Embryonic facial prominence (tissue), 1 donor: ENCODE data around the gene ZIM2.
A peak's percentile ranks its signal among the peaks of the same experiment; 100 is the strongest.
"Not testable (repeated sequence)": the region's sequence is repeated elsewhere in the genome, so short reads cannot be mapped to it uniquely, and the experiment has no call there.

Experiments
- DNase-seq: peaks from one replicate; pipeline ENCODE4 v3.0.0-alpha.2; 2016; ENCODE audit errors: extremely low spot score

ZIM2 gene

DNA sequence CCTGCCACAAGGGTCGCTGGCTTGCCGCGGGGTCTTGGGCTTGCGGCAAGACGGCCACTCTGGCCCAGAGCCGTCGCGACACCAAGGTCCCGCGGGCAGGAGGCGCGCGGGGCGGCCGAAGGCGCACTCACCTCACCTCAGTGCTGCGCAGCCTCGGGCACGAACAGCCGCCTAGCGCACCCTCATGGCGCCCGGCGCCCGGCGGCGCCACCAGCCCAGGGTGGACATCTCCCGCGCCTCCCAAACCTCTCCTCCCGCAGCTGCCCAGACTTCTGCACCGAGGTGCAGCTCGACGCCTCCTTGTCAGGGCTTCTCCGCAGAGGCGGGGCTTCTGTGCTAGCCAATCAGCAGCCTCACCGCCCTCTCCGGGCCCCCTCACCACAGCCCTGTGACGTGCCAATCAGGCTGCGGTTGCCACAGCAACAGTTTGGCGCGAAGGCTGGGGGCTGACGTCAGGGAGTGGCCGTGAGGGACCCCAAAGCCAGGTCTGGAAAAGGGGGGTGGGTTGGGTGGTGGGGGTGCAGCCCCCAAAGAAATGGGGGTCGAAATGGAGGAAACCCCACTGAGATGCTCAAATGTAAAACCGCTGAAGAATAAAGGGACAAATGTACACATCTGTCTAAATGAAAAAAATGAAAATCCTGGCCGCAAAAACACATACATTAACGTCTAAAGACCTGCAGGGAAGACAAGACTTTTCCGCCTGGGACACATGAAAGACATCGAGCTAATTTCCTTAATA lies at the start of gene ZIM2, which contains the start of gene PEG3:
TSS of gene ZIM2 (minus strand) at position 276 of the 742 bp plus-strand sequence. CDS start 16,449 bp downstream, outside the sequence.
TSS of gene PEG3 (minus strand) at position 276 of the 742 bp plus-strand sequence. CDS start 16,071 bp downstream, outside the sequence.
- DNase-seq = peak; percentile 83

DNA sequence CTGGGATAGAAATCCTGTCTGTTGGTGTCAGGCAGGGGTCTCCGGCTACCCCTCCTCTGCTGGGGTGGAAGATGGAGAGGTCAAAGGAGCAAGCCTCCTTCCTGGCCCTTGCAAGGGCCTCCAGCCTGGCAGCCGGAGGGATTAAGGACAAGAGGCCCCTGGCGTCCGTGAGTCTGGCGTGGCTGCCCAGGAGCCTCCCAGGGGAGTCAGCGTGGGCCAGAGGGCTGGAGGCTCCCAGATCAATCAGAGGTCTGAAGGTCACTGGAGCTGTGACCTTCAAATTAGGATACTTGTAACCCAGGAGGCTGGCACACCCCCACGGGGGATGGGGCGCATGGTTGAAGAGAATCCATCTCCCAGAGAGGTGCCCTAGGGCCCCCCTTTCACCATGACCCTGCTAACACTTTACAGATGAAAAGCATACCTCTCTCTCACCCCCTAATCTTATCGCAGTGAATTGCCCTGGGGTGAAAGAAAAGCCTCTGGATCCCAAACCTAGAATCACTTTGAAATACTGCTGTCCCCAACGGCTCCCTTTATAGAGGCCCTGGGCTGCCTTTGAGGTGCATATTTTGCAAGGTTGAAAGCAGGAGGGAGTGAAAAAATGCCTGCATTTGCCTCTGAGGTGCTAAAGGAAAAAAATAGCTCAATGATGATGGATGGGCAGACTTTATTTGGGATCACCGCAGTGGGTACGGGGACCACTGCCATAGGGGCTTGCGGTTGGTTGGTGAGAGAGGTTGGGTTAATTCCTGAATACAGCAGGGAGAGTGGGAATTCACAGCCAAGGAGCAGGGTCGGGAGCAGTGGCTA lies 44.9 kb upstream of the ZIM2 start:
- DNase-seq = no peak

GRCh38 chr19:56884441-56884840 lies 43.9 kb upstream of the ZIM2 start:
- DNase-seq = no peak

- no peak for DNase-seq
Observed at GRCh38 chr19:56880592-56881190, 40.2 kb upstream of the ZIM2 start.

DNA sequence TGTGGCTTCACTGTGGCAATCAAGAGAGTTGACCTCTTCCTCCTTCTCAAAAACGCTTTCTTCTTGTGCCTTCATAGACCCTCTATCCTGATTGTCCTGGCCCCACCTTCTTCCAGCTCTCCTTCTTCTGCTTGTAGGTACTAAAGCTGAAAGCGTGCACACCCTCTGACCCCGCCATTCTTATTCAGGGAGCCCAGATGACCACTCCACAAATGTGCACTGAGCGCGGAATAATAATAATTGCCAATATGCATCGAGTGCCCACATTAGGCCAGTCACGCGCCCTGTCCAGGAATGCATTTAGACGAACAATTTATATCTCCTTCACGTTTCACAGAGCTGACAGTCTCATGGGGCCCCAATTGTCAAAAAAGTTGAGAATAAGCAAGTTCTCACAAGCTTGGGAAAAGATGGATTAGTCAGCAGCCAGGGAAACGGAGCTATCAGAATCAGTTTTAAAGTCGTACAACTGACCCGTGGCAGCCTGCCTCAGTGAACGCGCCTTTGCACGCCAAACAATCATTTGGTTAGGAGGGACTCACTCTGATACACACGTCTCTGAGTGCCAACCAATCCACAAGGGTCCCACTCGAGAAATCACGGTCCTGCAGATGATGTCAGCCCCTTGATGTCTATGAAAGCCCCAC lies 36.7 kb upstream of the ZIM2 start:
- no peak for DNase-seq

DNA sequence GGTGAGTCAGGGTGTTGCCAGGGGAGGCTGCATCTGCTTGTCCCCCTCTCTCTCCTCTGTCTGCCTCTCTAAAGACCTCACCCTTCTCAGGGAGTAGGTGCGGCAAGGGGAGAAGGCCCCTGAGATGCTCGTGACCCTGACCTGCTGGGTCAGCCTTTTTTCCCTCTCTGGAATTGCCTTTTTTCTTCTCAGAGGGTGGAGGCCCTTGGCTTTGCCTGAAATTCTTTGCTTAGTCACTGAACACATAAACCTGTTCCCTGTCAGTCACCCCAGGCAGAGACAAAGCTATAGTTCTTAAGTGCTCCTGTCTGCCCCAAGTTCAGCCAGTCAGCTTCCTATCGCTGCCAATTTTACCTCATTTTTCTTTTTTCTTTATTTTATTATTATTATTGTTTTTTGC lies 35.2 kb upstream of the ZIM2 start:
- DNase-seq = no peak

DNA sequence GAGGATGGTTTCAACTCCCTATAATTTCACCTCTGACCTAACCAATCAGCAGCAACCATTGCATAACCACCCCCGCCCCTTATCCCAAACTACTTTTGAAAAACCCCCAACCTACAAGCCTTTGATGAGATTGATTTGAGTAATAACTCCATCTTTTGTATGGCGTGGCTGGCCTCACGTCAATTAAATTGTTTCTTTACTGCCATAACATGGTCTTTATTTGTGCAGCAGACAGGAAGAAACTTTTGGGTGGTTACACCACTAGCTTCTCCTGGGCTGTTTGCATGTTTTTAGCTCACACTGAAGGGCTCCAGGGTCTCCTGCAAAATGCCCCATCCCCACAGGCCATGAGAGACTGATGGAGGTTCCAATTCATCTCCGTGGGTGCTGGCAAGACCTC lies 34.0 kb upstream of the ZIM2 start:
- no peak for DNase-seq

- DNase-seq = no peak
Observed at GRCh38 chr19:56873493-56873892, 33.0 kb upstream of the ZIM2 start.

DNA sequence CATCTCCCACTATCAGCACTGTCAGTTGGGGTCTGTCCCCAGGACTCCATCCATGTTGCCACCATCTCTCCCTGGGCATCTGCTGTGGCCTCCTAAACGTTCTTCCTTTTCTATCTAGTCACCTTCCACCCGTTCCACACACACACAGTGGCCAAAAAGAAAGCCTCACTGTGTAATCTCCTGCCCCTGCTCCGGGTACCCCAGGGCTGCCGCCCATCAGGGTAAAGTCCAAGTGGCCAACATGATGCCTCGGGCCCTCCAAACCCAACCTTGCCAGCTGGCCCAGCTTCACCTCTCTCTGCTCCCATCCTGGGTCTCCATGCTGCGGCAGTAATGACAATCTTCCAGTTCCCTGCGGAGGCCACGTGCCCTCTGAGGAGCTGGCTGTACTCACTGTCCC lies 29.4 kb upstream of the ZIM2 start:
- DNase-seq = no peak

GRCh38 chr19:56868446-56868845 lies 27.9 kb upstream of the ZIM2 start:
- DNase-seq = no peak

- peak; percentile 58 for DNase-seq
Observed at GRCh38 chr19:56866538-56866937, 26.0 kb upstream of the ZIM2 start.

DNA sequence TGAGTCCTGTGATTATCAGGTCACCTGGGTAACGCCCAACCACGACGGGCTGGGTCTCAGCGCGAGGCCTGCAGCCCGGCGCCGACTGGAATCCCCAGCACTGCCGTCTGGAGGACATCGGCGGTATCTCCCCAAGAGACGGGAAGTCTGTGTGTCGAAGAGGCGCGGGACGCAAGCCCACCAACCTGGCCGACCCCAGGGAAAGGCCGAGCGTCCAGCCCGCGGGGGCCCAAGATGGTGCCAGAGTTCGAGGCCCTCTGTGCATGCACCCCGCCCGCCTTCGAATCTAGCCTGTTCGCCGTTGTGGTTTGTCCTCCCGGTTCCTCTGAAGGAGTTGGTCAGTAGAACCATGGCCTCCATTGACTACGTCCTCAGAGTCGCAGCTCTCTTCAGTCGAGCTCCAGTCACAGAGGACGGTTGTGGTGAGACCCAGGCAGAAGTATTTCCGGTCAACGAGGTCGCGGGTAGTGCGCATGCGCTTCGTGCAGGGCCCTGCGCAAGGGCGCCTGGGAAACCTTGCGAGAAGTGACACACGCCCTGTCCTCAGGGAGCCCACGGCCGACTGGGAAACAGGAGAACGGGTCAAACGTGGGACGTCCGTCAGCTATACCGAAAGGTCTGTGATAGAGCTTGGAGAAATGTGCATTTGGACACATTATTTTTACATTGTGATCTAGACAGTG lies 24.1 kb upstream of the ZIM2 start:
- no peak for DNase-seq

DNA sequence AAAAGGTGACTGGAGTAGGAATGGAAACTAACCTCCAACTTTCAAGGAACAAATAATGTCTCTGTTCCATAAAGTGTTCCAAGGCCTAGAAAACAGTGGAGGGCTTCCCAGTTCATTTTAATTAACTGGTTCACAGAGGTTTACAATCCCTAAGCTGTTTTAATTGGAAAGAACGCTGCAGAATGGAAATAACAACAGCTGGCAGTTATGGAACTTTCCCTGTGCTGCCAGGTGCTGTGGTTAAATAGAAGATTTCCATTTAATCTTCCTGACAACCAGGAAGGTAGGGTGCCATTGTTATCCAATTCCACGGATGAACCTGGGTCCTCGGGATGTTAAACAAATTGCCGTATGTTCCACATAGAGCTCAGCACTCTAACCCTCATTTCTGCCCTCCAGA lies 22.2 kb upstream of the ZIM2 start:
- no peak for DNase-seq

- not testable (repeated sequence) for DNase-seq
Observed at GRCh38 chr19:56860409-56860808, 19.9 kb upstream of the ZIM2 start.

DNA sequence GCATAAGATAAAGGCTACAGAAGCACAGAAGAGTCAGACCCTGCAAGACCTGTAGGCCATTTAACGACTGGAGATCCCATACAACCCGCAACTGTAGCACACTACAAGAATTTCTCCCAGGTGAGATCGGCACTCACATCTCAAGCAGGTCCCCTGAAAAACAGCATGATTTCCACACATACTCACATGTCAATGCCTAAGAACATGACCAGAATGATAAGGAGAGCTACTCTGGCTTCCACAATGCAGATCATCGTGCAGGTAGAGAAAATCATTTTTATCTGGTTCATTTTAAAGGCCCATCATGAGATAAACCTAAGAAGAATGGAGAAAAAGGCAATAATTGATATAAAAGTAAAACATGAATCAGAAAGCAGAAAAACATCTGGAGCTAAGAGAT lies 17.5 kb upstream of the ZIM2 start:
- DNase-seq = no peak

DNA sequence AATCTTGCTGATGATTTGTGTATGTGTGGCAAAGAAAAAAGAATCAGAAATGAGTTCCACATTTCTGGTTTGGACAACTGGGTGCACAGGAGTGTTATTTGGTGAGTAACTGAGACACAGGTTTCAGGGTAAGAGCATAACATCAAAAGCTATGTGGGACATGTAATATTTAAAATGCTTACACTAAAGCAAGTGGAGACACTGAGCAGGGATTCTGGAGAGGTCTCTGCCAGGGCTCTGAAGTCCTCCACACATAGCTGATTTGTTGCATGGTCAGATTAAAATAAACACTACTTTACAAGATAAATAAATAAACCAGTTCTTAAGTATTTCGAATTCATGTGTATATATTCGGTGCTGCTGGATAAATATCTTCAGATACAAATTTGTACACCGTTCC lies 16.3 kb upstream of the ZIM2 start:
- no peak for DNase-seq

DNA sequence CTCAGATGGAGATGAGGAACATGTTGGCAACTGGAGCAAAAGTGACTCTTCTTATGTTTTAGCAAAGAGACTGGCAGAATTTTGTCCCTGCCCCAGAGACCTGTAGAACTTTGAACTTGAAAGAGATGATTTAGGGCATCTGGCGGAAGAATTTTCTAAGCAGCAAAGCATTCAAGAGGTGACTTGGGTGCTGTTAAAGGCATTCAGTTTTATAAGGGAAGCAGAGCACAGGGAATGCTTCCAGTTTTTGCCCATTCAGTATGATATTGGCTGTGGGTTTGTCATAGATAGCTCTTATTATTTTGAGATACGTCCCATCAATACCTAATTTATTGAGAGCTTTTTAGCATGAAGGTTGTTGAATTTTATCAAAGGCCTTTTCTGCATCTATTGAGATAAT lies 11.8 kb upstream of the ZIM2 start:
- DNase-seq = not testable (repeated sequence)

DNA sequence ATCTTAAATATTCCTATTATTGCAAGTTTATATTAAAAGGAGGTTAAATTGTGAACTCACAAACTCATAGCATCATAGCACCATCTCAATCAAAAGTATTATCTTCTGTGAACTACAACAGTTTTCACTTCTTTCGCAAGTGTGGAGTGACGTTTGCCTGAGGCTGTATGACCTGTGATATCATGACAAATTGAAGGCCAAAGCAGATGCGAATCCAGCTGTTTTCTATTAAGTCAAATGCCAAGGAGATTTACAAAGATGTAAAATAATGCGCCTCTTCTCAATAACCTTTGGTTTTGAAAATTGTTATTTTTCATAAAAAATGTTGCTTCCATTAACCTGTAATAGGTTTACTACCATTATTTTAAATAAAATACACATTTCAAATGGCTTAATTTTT lies 7.6 kb upstream of the ZIM2 start:
- no peak for DNase-seq

GRCh38 chr19:56842412-56842811 lies 1.9 kb upstream of the ZIM2 start:
- DNase-seq = no peak

- DNase-seq = peak; percentile 10
Observed at GRCh38 chr19:56841193-56841543, 642 bp upstream of the ZIM2 start.

DNA sequence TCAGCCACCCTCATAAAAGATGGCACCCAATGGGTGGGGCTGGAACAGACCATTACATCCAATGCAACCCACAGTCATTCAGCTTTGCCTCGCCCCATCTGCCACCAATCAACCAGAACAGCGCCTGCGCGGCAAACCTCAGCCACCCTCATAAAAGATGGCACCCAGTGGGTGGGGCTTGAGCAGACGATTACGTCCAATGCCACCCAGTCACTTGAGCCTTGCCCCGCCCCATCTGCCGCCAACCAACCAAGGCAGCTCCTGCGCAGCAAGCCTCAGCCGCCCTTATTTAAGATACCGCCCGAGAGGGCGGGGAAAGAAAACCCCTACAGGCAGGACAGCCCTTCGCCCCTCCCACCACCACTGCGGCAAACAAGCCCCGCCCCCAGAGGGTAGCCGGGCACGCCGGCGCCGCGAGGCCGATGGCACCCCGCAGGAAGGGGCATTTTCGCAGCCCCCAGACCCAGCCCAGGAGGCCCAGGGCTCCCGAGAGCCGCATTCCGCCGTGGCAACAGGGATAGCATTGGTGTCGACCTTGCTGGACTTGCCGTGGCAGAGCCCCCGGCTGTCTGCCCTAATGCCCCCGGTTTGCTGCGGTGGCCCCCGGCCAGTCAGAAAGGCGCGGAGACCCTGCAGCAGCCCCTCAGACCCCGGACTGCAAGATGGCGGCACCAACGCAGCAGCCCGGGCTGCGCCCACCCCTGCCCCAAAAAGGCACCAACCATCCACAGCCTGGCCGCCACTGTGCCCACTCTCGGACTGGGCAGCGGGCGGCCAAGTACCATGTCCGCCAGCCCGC lies 675 bp downstream of the ZIM2 start:
- peak; percentile 91 for DNase-seq
